ENCODE measurements around the gene FNBP1L.

Gene FNBP1L

GRCh38 chr1:93415296-93415695, 32.6 kb upstream of the FNBP1L start:
- TF ChIP-seq POLR2AphosphoS5 (IDR thresholded peaks at IDR 0.05; ENCODE audit: low read depth, low read length) = no peak
- no peak for TF ChIP-seq REST (IDR thresholded peaks at IDR 0.05; ENCODE audit: insufficient read depth in 1 of 2, low read depth in 2 of 2, low read length in 2 of 2)
- no peak for TF ChIP-seq SIN3A (IDR thresholded peaks at IDR 0.05; ENCODE audit: borderline replicate concordance, insufficient read depth, low read length)
- TF ChIP-seq TAF1 (IDR thresholded peaks at IDR 0.05; ENCODE audit: borderline replicate concordance, insufficient read depth, low read length) = no peak
- no peak for TF ChIP-seq FOXP2 (optimal IDR thresholded peaks at IDR 0.05; ENCODE audit: borderline replicate concordance, extremely low read depth, extremely low read length, insufficient read depth)

- TF ChIP-seq REST (IDR thresholded peaks at IDR 0.05; ENCODE audit: insufficient read depth in 1 of 2, low read depth in 2 of 2, low read length in 2 of 2) (no peak), FOXP2 (optimal IDR thresholded peaks at IDR 0.05; ENCODE audit: borderline replicate concordance, extremely low read depth, extremely low read length, insufficient read depth) (no peak), SIN3A (IDR thresholded peaks at IDR 0.05; ENCODE audit: borderline replicate concordance, insufficient read depth, low read length) (no peak), POLR2AphosphoS5 (IDR thresholded peaks at IDR 0.05; ENCODE audit: low read depth, low read length) (no peak), TAF1 (IDR thresholded peaks at IDR 0.05; ENCODE audit: borderline replicate concordance, insufficient read depth, low read length) (no peak)
Observed at GRCh38 chr1:93416183-93416582, 31.7 kb upstream of the FNBP1L start.

GRCh38 chr1:93419344-93419743, 28.6 kb upstream of the FNBP1L start:
- TF ChIP-seq POLR2AphosphoS5 (IDR thresholded peaks at IDR 0.05; ENCODE audit: low read depth, low read length) (no peak), REST (IDR thresholded peaks at IDR 0.05; ENCODE audit: insufficient read depth in 1 of 2, low read depth in 2 of 2, low read length in 2 of 2) (no peak), SIN3A (IDR thresholded peaks at IDR 0.05; ENCODE audit: borderline replicate concordance, insufficient read depth, low read length) (no peak), FOXP2 (optimal IDR thresholded peaks at IDR 0.05; ENCODE audit: borderline replicate concordance, extremely low read depth, extremely low read length, insufficient read depth) (no peak), TAF1 (IDR thresholded peaks at IDR 0.05; ENCODE audit: borderline replicate concordance, insufficient read depth, low read length) (no peak)

DNA sequence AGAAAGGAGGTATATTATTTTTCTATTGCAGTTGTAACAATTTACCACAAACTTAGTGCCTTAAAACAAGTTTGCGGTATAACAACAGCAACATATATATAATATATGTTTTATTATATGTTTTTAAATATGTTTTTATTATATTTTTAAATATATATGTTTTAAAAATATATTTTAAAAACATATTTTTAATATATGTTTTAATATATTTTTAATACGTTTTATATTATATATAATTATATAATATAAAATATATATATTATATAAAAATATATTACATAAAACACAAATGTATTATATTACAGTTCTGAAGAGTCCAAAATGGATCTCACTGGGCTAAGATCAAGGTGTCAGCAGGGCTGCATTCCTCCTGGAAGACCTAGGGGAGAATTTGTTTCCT, 27.5 kb upstream of the FNBP1L start:
- TF ChIP-seq POLR2AphosphoS5 (IDR thresholded peaks at IDR 0.05; ENCODE audit: low read depth, low read length) = no peak
- TF ChIP-seq REST (IDR thresholded peaks at IDR 0.05; ENCODE audit: insufficient read depth in 1 of 2, low read depth in 2 of 2, low read length in 2 of 2) = no peak
- TF ChIP-seq TAF1 (IDR thresholded peaks at IDR 0.05; ENCODE audit: borderline replicate concordance, insufficient read depth, low read length) = no peak
- no peak for TF ChIP-seq FOXP2 (optimal IDR thresholded peaks at IDR 0.05; ENCODE audit: borderline replicate concordance, extremely low read depth, extremely low read length, insufficient read depth)
- no peak for TF ChIP-seq SIN3A (IDR thresholded peaks at IDR 0.05; ENCODE audit: borderline replicate concordance, insufficient read depth, low read length)

DNA sequence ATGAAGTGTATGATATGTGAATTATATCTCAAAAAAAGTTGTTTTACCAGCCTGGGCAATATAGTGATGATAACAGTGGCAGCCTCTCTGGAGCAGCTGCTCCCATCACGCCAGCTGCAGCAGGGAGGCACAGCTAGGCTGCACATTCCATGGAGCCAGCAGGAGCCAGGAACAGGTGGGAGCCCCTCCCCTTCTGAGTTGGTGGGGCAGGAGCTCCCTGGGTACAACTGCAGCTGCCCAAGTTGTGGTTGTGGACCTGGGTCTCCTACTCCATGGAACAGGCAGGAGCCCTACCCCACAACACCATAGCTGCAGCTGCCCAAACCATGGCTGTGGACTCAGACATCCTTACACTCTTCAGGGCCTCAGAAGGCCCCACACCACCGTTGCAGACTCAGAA, 21.7 kb upstream of the FNBP1L start:
- no peak for TF ChIP-seq TAF1 (IDR thresholded peaks at IDR 0.05; ENCODE audit: borderline replicate concordance, insufficient read depth, low read length)
- no peak for TF ChIP-seq REST (IDR thresholded peaks at IDR 0.05; ENCODE audit: insufficient read depth in 1 of 2, low read depth in 2 of 2, low read length in 2 of 2)
- no peak for TF ChIP-seq FOXP2 (optimal IDR thresholded peaks at IDR 0.05; ENCODE audit: borderline replicate concordance, extremely low read depth, extremely low read length, insufficient read depth)
- TF ChIP-seq SIN3A (IDR thresholded peaks at IDR 0.05; ENCODE audit: borderline replicate concordance, insufficient read depth, low read length) = no peak
- TF ChIP-seq POLR2AphosphoS5 (IDR thresholded peaks at IDR 0.05; ENCODE audit: low read depth, low read length) = no peak
